Mesendoderm (in vitro differentiated cells): ENCODE measurements around the gene DGCR2.
"Not testable (repeated sequence)": the region's sequence is repeated elsewhere in the genome, so short reads cannot be mapped to it uniquely, and the experiment has no call there.

Experiments
- DNase-seq: peaks from one replicate; pipeline ENCODE4 v3.0.0; 2013
- H2AK5ac ChIP-seq: 2 replicates; pipeline ENCODE4 v1.6.1; 2013; ENCODE audit warnings: low read length, inconsistent platforms
- H2BK120ac ChIP-seq: 2 replicates; pipeline ENCODE4 v1.6.1; 2013; ENCODE audit warnings: low read depth, mild to moderate bottlenecking, low read length, moderate library complexity, mixed read lengths
- H2BK15ac ChIP-seq: replicated peaks from 2 replicates; pipeline ENCODE4 v1.6.1; 2013; ENCODE audit warnings: low read depth, mild to moderate bottlenecking, moderate library complexity
- H2BK5ac ChIP-seq: 2 replicates; pipeline ENCODE4 v1.6.1; 2013; ENCODE audit warnings: low read length, inconsistent platforms
- H3K18ac ChIP-seq: 2 replicates; pipeline ENCODE4 v1.6.1; 2013; ENCODE audit warnings: mild to moderate bottlenecking, low read length, mixed read lengths
- H3K23ac ChIP-seq: one replicate; pipeline ENCODE4 v1.6.1; 2013; ENCODE audit warnings: low read length
- H3K27ac ChIP-seq: 2 replicates; pipeline ENCODE4 v1.5.1; 2013; ENCODE audit warnings: low read depth, mild to moderate bottlenecking, inconsistent platforms, low read length, moderate library complexity
- H3K27me3 ChIP-seq: 2 replicates; pipeline ENCODE4 v1.6.1; 2013; ENCODE audit warnings: low read length, control low read depth, mild to moderate bottlenecking, inconsistent platforms; ENCODE audit not compliant: insufficient read depth, poor library complexity
- H3K36me3 ChIP-seq: 2 replicates; pipeline ENCODE4 v1.6.1; 2013; ENCODE audit warnings: low read length, inconsistent platforms; ENCODE audit not compliant: control insufficient read depth, insufficient read depth
- H3K4ac ChIP-seq: one replicate; pipeline ENCODE4 v1.6.1; 2013; ENCODE audit warnings: low read depth, mild to moderate bottlenecking, low read length, moderate library complexity
- H3K4me1 ChIP-seq: 2 replicates; pipeline ENCODE4 v1.6.1; 2013; ENCODE audit warnings: low read depth, low read length, inconsistent platforms; ENCODE audit not compliant: control insufficient read depth
- H3K4me2 ChIP-seq: 2 replicates; pipeline ENCODE4 v1.6.1; 2013; ENCODE audit warnings: low read length
- H3K4me3 ChIP-seq: 2 replicates; pipeline ENCODE4 v1.5.1; 2013; ENCODE audit warnings: mild to moderate bottlenecking, low read length
- H3K56ac ChIP-seq: one replicate; pipeline ENCODE4 v1.6.1; 2013; ENCODE audit warnings: low read length
- H3K79me1 ChIP-seq: 2 replicates; pipeline ENCODE4 v1.6.1; 2013; ENCODE audit warnings: low read length, inconsistent platforms
- H3K79me2 ChIP-seq: 2 replicates; pipeline ENCODE4 v1.6.1; 2013; ENCODE audit warnings: mild to moderate bottlenecking, low read length; ENCODE audit not compliant: control insufficient read depth, insufficient read depth
- H3K9ac ChIP-seq: 2 replicates; pipeline ENCODE4 v1.6.1; 2013; ENCODE audit warnings: low read length, inconsistent platforms
- H4K5ac ChIP-seq: one replicate; pipeline ENCODE4 v1.6.1; 2013; ENCODE audit warnings: low read length
- H4K8ac ChIP-seq: one replicate; pipeline ENCODE4 v1.6.1; 2013; ENCODE audit warnings: low read depth, mild to moderate bottlenecking, control low read depth, low read length, moderate library complexity
- WGBS: extraction: QIAGEN DNeasy Blood & Tissue Kit; methylation state at CpG from one replicate; pipeline ENCODE4 v1.1.7; 2013; ENCODE audit warnings: low lambda C conversion rate, missing lambda C conversion rate; ENCODE audit not compliant: insufficient coverage; ENCODE audit errors: extremely low coverage; 5-methylcytosine and 5-hydroxymethylcytosine counted together

DGCR2 gene

DNA sequence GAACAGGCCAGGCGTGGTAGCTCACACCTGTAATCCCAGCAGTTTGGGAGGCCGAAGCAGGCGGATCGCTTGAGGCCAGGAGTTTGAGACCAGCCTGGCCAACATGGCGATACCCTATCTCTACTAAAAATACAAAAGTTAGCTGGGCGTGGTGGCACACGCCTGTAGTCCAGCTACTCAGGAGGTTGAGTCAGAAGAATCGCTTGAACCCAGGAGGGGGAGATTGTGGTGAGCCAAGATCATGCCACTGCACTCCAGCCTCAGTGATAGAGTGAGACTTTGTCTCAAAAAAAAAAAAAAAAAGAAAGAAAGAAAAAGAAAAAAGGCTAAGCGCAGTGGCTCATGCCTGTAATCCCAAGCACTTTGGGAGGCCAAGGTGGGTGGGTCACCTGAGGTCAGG, 110.6 kb downstream of the DGCR2 start:
- H3K4me1 ChIP-seq, H3K18ac ChIP-seq, H3K56ac ChIP-seq, H2BK15ac ChIP-seq, H3K27me3 ChIP-seq, H3K79me2 ChIP-seq, H3K4ac ChIP-seq, H4K5ac ChIP-seq, H3K79me1 ChIP-seq, H3K9ac ChIP-seq, H3K23ac ChIP-seq, H2BK5ac ChIP-seq, DNase-seq, H4K8ac ChIP-seq, H3K36me3 ChIP-seq, H3K4me2 ChIP-seq, H3K27ac ChIP-seq, H2AK5ac ChIP-seq, H3K4me3 ChIP-seq, H2BK120ac ChIP-seq: not testable (repeated sequence)
- no CpG with 5 or more reads among the region's 9 CpGs for WGBS

DNA sequence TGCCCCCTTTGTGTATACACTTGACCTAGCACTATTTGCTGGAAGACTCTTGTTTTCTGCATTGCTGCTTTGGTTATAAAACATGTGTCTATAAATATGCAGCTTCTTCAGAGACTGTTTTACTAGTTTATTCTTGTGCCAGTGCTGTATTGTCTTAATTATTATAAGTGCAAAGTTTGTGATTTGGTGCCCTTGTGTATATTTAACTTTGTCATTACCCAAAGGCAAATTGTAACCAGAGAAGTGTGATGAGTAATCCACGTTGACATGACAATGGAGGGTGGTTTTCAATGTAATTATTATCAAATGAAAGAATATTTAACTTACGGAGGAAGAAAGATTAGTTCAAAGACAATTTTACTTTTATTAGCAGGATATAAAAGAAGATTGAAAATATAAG, 111.1 kb downstream of the DGCR2 start:
- no peaks in the 10 kb centered on the region for H3K4me1 ChIP-seq
- H3K4me3 ChIP-seq: no peak overlapping the region
- no peak overlapping the region for H2BK120ac ChIP-seq
- no peak overlapping the region for H4K5ac ChIP-seq
- H2AK5ac ChIP-seq: no peak overlapping the region
- no peaks in the 10 kb centered on the region for H3K79me2 ChIP-seq
- DNase-seq: no peak
- no peak overlapping the region for H3K18ac ChIP-seq
- no peak overlapping the region for H2BK15ac ChIP-seq
- no peak overlapping the region for H3K27ac ChIP-seq
- no peaks in the 10 kb centered on the region for H3K79me1 ChIP-seq
- no peaks in the 10 kb centered on the region for H3K36me3 ChIP-seq
- no peak overlapping the region for H2BK5ac ChIP-seq
- 100% methylated on average over 1 of the region's 2 CpGs for WGBS
- H3K9ac ChIP-seq: no peak overlapping the region
- H3K56ac ChIP-seq: no peak overlapping the region
- H3K4ac ChIP-seq: no peak overlapping the region
- H3K4me2 ChIP-seq: no peak overlapping the region
- no peak overlapping the region for H4K8ac ChIP-seq
- no peak overlapping the region for H3K23ac ChIP-seq
- no peaks in the 10 kb centered on the region for H3K27me3 ChIP-seq

DNA sequence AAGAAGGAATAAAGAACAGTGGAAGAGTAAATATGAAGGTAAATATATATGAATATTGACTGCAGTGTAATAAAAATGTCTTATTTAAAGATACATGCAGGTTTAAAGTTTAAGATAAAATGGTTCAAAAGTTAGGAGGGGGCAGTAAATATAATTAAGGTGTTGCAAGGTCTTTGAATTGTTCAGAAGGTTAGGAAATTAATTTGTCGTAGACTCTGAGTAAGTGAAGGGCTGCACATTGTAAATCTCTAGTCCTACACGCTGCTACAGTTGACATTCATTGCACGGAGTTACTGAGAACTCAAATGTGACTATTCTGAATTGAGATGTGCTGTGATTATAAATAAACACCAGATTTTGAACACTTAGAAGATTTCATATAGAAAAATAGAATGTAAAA, 116.3 kb downstream of the DGCR2 start:
- Histone ChIP-seq H3K79me2 (no peaks in the 10 kb centered on the region), H3K79me1 (no peaks in the 10 kb centered on the region), H3K27ac (no peak overlapping the region), H2AK5ac (no peak overlapping the region), H3K56ac (no peak overlapping the region), H3K9ac (no peak overlapping the region), H3K4me1 (no peaks in the 10 kb centered on the region), H3K23ac (no peak overlapping the region), H3K4ac (no peak overlapping the region), H3K4me3 (no peak overlapping the region), H4K8ac (no peak overlapping the region), H2BK120ac (no peak overlapping the region), H4K5ac (no peak overlapping the region), H2BK15ac (no peak overlapping the region), H3K36me3 (no peaks in the 10 kb centered on the region), H2BK5ac (no peak overlapping the region), H3K27me3 (no peaks in the 10 kb centered on the region), H3K18ac (no peak overlapping the region), H3K4me2 (no peak overlapping the region)
- no CpG with 5 or more reads among the region's 3 CpGs for WGBS
- DNase-seq: no peak

DNA sequence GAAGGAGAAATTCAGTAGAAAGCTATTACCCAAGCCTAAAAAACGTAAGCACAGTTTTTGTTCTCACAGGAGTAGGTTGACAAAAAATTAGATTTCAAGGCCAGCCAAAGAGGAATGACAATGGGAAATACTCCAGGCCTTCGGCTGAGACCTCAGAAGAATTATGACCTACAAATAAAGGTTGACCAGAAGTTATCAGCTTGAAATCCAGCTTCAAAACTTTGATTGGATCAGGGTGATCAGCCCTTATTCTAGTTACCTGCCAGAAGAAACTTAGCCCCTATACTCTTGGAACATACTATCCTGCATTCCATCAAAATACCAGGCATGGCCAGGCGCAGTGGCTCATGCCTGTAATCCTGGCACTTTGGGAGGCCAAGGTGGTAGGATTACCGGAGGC, 117.7 kb downstream of the DGCR2 start:
- H3K4me1 ChIP-seq: no peaks in the 10 kb centered on the region
- no peak overlapping the region for H2BK5ac ChIP-seq
- H3K23ac ChIP-seq: no peak overlapping the region
- no peak overlapping the region for H3K4me2 ChIP-seq
- no peak for DNase-seq
- H3K27me3 ChIP-seq: no peaks in the 10 kb centered on the region
- H3K4ac ChIP-seq: no peak overlapping the region
- H2BK120ac ChIP-seq: no peak overlapping the region
- H3K9ac ChIP-seq: no peak overlapping the region
- H3K18ac ChIP-seq: no peak overlapping the region
- no CpG with 5 or more reads among the region's 4 CpGs for WGBS
- H2AK5ac ChIP-seq: no peak overlapping the region
- H3K4me3 ChIP-seq: no peak overlapping the region
- no peaks in the 10 kb centered on the region for H3K79me2 ChIP-seq
- H3K56ac ChIP-seq: no peak overlapping the region
- no peak overlapping the region for H4K8ac ChIP-seq
- no peak overlapping the region for H2BK15ac ChIP-seq
- no peaks in the 10 kb centered on the region for H3K79me1 ChIP-seq
- no peaks in the 10 kb centered on the region for H3K36me3 ChIP-seq
- no peak overlapping the region for H4K5ac ChIP-seq
- H3K27ac ChIP-seq: no peak overlapping the region

GRCh38 chr22:19003508-19003907, 118.7 kb downstream of the DGCR2 start:
- Histone ChIP-seq H3K9ac (no peak overlapping the region), H3K18ac (no peak overlapping the region), H3K27ac (no peak overlapping the region), H3K4ac (no peak overlapping the region), H3K79me2 (no peaks in the 10 kb centered on the region), H3K4me2 (no peak overlapping the region), H4K5ac (no peak overlapping the region), H3K23ac (no peak overlapping the region), H4K8ac (no peak overlapping the region), H3K79me1 (no peaks in the 10 kb centered on the region), H2BK120ac (no peak overlapping the region), H3K4me3 (no peak overlapping the region), H3K27me3 (no peaks in the 10 kb centered on the region), H2BK15ac (no peak overlapping the region), H3K56ac (no peak overlapping the region), H3K36me3 (no peaks in the 10 kb centered on the region), H2AK5ac (no peak overlapping the region), H2BK5ac (no peak overlapping the region), H3K4me1 (no peaks in the 10 kb centered on the region)
- DNase-seq: no peak

- Histone ChIP-seq H3K9ac (no peak overlapping the region), H4K5ac (no peak overlapping the region), H2AK5ac (no peak overlapping the region), H3K18ac (no peak overlapping the region), H3K4me1 (no peaks in the 10 kb centered on the region), H3K27me3 (no peaks in the 10 kb centered on the region), H2BK15ac (no peak overlapping the region), H3K23ac (no peak overlapping the region), H3K4me2 (no peak overlapping the region), H4K8ac (no peak overlapping the region), H3K4ac (no peak overlapping the region), H2BK120ac (no peak overlapping the region), H3K36me3 (no peaks in the 10 kb centered on the region), H3K4me3 (no peak overlapping the region), H3K79me1 (no peaks in the 10 kb centered on the region), H2BK5ac (no peak overlapping the region), H3K56ac (no peak overlapping the region), H3K79me2 (no peaks in the 10 kb centered on the region), H3K27ac (no peak overlapping the region)
- no peak for DNase-seq
- WGBS: no CpG with 5 or more reads among the region's 5 CpGs
Observed at GRCh38 chr22:19002684-19003038, 119.6 kb downstream of the DGCR2 start.
